HL-60 (cell line): ENCODE measurements around the gene MICAL2.

ENCODE experiments used
- DNase-seq, 2 experiments: peaks; one replicate each; pipeline ENCODE4 v3.0.0-alpha.2; 2010 to 2020; ENCODE audit warnings: low read depth in 1 of 2, low spot score in 1 of 2
- H3K27ac ChIP-seq: fragments of 250-450 bp; sonication (Bioruptor Pico); replicated peaks from 2 replicates; pipeline ENCODE4 v1.5.1; 2020; ENCODE audit warnings: mild to moderate bottlenecking, moderate library complexity
- H3K27me3 ChIP-seq: fragments of 250-450 bp; sonication (Bioruptor Pico); 2 replicates; pipeline ENCODE4 v1.5.1; 2021; ENCODE audit warnings: mild to moderate bottlenecking, moderate library complexity; ENCODE audit not compliant: insufficient read depth, poor library complexity, severe bottlenecking
- H3K4me3 ChIP-seq: replicated peaks from 2 replicates; pipeline ENCODE4 v1.5.1; 2011; ENCODE audit warnings: mild to moderate bottlenecking, control low read depth, low read length; ENCODE audit not compliant: insufficient read depth
- CTCF ChIP-seq: IDR thresholded peaks from one replicate; pipeline ENCODE4 v1.5.1; 2011; ENCODE audit warnings: low read length, control low read depth, inconsistent platforms; ENCODE audit not compliant: insufficient read depth
- GABPA ChIP-seq: IDR thresholded peaks from 2 replicates; pipeline ENCODE4 v1.6.1; 2012; ENCODE audit warnings: low read depth
- POLR2AphosphoS5 ChIP-seq: IDR thresholded peaks from 2 replicates; pipeline ENCODE4 v1.6.1; 2012; ENCODE audit warnings: low read depth
- REST ChIP-seq: IDR thresholded peaks from 2 replicates; pipeline ENCODE4 v1.6.1; 2012; ENCODE audit warnings: low read depth; ENCODE audit not compliant: insufficient replicate concordance
- SPI1 ChIP-seq: IDR thresholded peaks from 2 replicates; pipeline ENCODE4 v1.6.1; 2012; ENCODE audit warnings: low read depth, mild to moderate bottlenecking, borderline replicate concordance

The MICAL2 gene

GRCh38 chr11:12101318-12101717 lies 9.1 kb upstream of the MICAL2 start:
- no peak for TF ChIP-seq CTCF
- TF ChIP-seq GABPA = no peak
- TF ChIP-seq POLR2AphosphoS5 = no peak
- TF ChIP-seq REST = no peak
- DNase-seq = no peak
- no peak overlapping the region for H3K4me3 ChIP-seq
- no peak overlapping the region for H3K27ac ChIP-seq
- H3K27me3 ChIP-seq = no peaks in the 10 kb centered on the region

GRCh38 chr11:12102588-12103410 lies 7.6 kb upstream of the MICAL2 start:
- no peak overlapping the region for H3K27ac ChIP-seq
- no peak for TF ChIP-seq REST
- no peak for TF ChIP-seq GABPA
- TF ChIP-seq SPI1 = no peak
- TF ChIP-seq CTCF = no peak
- TF ChIP-seq POLR2AphosphoS5 = no peak
- H3K27me3 ChIP-seq = no peaks in the 10 kb centered on the region
- H3K4me3 ChIP-seq = no peak overlapping the region
- no peak for DNase-seq

- no peak overlapping the region for H3K4me3 ChIP-seq
- TF ChIP-seq POLR2AphosphoS5 (no peak), GABPA (no peak), CTCF (no peak), SPI1 (no peak), REST (no peak)
- H3K27ac ChIP-seq = no peak overlapping the region
- no peaks in the 10 kb centered on the region for H3K27me3 ChIP-seq
- DNase-seq = no peak
Measured at GRCh38 chr11:12103411-12104225, 6.8 kb upstream of the MICAL2 start.
